ENCODE data around the gene CCDC78.

CCDC78 gene

GRCh38 chr16:674968-675883 is 51.0 kb downstream of the CCDC78 start, which contains the start of gene RHBDL1:
RHBDL1 (plus strand) TSS chr16:675671; CDS start chr16:675791, 120 bp downstream.
- TF ChIP-seq, protein P1, sequence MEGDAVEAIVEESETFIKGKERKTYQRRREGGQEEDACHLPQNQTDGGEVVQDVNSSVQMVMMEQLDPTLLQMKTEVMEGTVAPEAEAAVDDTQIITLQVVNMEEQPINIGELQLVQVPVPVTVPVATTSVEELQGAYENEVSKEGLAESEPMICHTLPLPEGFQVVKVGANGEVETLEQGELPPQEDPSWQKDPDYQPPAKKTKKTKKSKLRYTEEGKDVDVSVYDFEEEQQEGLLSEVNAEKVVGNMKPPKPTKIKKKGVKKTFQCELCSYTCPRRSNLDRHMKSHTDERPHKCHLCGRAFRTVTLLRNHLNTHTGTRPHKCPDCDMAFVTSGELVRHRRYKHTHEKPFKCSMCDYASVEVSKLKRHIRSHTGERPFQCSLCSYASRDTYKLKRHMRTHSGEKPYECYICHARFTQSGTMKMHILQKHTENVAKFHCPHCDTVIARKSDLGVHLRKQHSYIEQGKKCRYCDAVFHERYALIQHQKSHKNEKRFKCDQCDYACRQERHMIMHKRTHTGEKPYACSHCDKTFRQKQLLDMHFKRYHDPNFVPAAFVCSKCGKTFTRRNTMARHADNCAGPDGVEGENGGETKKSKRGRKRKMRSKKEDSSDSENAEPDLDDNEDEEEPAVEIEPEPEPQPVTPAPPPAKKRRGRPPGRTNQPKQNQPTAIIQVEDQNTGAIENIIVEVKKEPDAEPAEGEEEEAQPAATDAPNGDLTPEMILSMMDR (conservative IDR thresholded peaks at IDR 0.05; ENCODE audit: low read depth, low read length), result no peak
- DNase-seq (ENCODE audit: low read depth), result peak; percentile 64
- peak within 1 kb of the TSS; percentile 51 for H3K4me3 ChIP-seq (ENCODE audit: low read depth, low read length)

GRCh38 chr16:674214-674881 is 51.9 kb downstream of the CCDC78 start:
- DNase-seq (ENCODE audit: low read depth), result no peak
- H3K4me3 ChIP-seq (ENCODE audit: low read depth, low read length), result no peak overlapping the region
- TF ChIP-seq, protein P1 (conservative IDR thresholded peaks at IDR 0.05; ENCODE audit: low read depth, low read length), result no peak

DNA sequence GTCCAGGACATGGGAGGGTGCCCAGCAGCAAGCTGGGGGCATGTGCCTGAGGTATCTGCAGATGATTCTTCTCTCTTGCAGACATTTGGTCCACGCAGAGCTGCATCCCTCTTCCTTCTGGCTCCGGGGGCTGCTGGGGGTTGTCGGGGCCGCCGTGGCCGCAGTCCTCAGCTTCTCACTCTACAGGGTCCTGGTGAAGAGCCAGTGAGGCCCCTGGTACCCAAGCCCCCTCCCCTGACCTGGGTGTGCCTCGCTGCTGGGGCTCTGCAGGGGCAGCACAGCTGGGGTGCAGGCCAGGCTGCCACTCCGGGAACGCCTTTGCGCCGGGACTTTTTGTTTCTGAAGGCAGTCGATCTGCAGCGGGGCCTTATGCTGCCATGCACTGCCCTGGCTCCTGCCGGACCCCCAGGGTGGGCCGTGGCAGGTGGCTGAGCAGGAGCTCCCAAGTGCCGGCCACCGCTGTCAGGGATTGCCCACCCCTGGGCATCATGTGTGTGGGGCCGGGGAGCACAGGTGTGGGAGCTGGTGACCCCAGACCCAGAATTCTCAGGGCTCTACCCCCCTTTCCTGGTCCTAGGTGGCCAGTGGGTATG is 52.7 kb downstream of the CCDC78 start:
- H3K4me3 ChIP-seq (ENCODE audit: low read depth, low read length), result no peak overlapping the region
- TF ChIP-seq, protein P1 (conservative IDR thresholded peaks at IDR 0.05; ENCODE audit: low read depth, low read length), result no peak
- no peak for DNase-seq (ENCODE audit: low read depth)

GRCh38 chr16:672851-673250 is 53.4 kb downstream of the CCDC78 start:
- H3K4me3 ChIP-seq (ENCODE audit: low read depth, low read length), result no peak overlapping the region
- DNase-seq (ENCODE audit: low read depth), result no peak
- TF ChIP-seq, protein P1 (conservative IDR thresholded peaks at IDR 0.05; ENCODE audit: low read depth, low read length), result no peak
